Erythroblast (primary cell): ENCODE data around the gene TNNT2.

ENCODE experiments used
- GATA1 ChIP-seq: IDR thresholded peaks from 2 replicates; pipeline ENCODE4 v1.6.1; 2011; ENCODE audit warnings: low read depth, mild to moderate bottlenecking, control low read depth, low read length, moderate library complexity
- POLR2A ChIP-seq: IDR thresholded peaks from 2 replicates; pipeline ENCODE4 v1.6.1; 2011; ENCODE audit warnings: mild to moderate bottlenecking, low read length

DNA sequence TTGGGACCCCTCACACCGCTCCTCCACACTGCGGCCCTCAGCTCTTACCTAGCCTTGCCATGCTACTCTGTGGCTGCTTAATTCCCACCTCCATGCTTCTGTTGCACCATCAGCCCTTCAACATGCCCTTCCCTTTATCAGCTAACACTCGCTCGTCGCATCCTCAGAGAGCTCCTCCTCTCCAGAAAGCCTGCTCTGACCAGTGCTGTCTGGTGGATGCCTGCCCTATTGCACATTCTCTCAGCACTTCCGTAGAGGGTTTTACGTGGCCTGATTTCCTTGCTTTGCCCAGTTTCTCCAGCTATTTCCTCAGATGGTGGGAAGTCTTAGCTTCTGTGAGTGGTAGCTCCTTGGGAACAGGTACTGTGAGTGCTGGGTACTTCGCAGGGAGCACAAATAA is 32.0 kb upstream of the TNNT2 start:
- TF ChIP-seq POLR2A (no peak), GATA1 (no peak)
